ENCODE measurements around the gene ELF2. TPM values are rescaled to one million over a fixed set of nuclear protein-coding genes. Genes with fewer than 3 reads are reported as not detected.
A peak's percentile ranks its signal among the peaks of the same experiment; 100 is the strongest.
"Not testable (repeated sequence)": the region's sequence is repeated elsewhere in the genome, so short reads cannot be mapped to it uniquely, and the experiment has no call there.

The ELF2 gene
- total RNA-seq, 1 experiment from 2014 or later = 44.6 TPM

DNA sequence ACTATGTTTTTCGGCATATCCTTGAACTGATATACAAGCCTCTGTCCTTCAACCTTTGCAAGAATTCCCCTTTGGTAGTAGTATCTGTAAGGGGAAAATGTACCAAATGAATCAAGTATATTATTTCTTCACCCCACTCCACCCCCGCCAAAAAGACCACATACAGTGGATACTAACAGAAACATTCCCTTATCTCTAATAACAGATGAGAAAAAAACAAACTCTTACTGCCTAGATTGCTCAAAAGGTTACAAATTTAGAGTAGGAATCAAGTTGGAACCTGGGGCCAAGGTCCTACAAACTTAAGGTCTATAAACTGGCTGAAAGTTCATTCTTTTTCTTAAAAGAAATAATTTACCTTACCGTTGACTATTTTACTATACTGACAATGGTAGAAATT, 116.4 kb downstream of the ELF2 start (continued):
- TF ChIP-seq, protein P1, sequence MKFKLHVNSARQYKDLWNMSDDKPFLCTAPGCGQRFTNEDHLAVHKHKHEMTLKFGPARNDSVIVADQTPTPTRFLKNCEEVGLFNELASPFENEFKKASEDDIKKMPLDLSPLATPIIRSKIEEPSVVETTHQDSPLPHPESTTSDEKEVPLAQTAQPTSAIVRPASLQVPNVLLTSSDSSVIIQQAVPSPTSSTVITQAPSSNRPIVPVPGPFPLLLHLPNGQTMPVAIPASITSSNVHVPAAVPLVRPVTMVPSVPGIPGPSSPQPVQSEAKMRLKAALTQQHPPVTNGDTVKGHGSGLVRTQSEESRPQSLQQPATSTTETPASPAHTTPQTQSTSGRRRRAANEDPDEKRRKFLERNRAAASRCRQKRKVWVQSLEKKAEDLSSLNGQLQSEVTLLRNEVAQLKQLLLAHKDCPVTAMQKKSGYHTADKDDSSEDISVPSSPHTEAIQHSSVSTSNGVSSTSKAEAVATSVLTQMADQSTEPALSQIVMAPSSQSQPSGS (CRISPR knock-in tag; IDR thresholded peaks at IDR 0.05; ENCODE audit: borderline replicate concordance, low read depth) = no peak
- no peak for TF ChIP-seq USF2 (CRISPR knock-in tag; IDR thresholded peaks at IDR 0.05)
- no peak for TF ChIP-seq ETV6 (CRISPR knock-in tag; IDR thresholded peaks at IDR 0.05)
- no peak for TF ChIP-seq RELA (CRISPR knock-in tag; IDR thresholded peaks at IDR 0.05; ENCODE audit: borderline replicate concordance)
- no peak for TF ChIP-seq OVOL2 (CRISPR knock-in tag; IDR thresholded peaks at IDR 0.05; ENCODE audit: borderline replicate concordance)
- TF ChIP-seq KAT7 (CRISPR knock-in tag; IDR thresholded peaks at IDR 0.05; ENCODE audit: borderline replicate concordance) = no peak
- no peak for TF ChIP-seq JAZF1 (CRISPR knock-in tag; IDR thresholded peaks at IDR 0.05)

GRCh38 chr4:139059026-139059425, 118.0 kb downstream of the ELF2 start:
- H3K27me3 Mint-ChIP-seq (ENCODE audit: low read depth); H3K27ac Mint-ChIP-seq; H3K4me1 Mint-ChIP-seq; POLR2A ChIA-PET; H3K9me3 Mint-ChIP-seq; H3K4me3 Mint-ChIP-seq; DNase-seq (ENCODE audit: low spot score); ATAC-seq: not testable (repeated sequence)
- peaks cover 68% of the 10 kb centered on the region for H3K36me3 Mint-ChIP-seq
- CTCF ChIA-PET = interaction anchor here (0.7 to 1.1 kb wide), 2 partner anchors 62 to 237 kb away, joined by 3 to 4 read pairs; no protein-coding TSS in a partner anchor

DNA sequence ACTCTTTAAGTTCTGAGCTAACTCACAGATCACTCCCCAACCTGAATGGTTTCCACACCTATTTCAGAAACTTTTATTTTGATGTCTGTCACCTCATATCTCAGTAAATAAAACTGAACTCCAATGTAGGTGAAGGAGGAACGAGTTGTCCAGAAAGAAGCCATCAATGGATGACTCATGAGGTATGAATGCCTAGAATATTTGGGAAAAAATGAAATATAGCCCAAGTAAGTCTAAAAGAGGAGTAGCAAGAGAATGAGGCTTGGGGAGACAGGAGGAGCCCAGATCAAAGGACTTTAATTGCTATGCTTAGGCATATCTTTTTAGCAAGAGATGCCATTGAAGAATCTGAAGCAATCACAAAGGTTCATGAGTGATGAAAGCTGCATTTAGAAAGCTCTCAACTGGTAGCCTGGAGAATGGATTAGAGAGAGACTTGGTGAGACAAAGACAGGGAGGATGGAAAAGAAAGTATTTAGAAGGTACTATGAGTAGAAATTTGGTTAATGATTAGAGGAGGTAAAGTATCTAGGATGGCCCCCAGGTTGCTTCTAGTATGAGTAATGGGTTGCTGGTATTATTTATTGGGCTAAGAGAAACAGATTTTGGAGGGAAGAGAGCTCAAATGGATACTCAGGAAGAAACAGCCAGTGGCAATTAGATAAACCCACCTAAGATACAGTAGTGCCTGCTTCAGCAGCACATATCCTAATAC, 122.1 kb downstream of the ELF2 start:
- H3K36me3 Mint-ChIP-seq = peaks cover 43% of the 10 kb centered on the region
- DNase-seq (ENCODE audit: low spot score) (no peak), ATAC-seq (no peak)
- peak overlapping the region; percentile 6; the same call in 1 of the 2 replicates for H3K27ac Mint-ChIP-seq
- H3K27me3 Mint-ChIP-seq (ENCODE audit: low read depth) = no peaks in the 10 kb centered on the region
- ChIA-PET POLR2A (interaction anchor here (0.6 kb wide), 1 partner anchor 106 kb away, joined by 9 read pairs; no protein-coding TSS in a partner anchor), CTCF (interaction anchor here (0.8 kb wide), 1 partner anchor 24 kb away, joined by 9 read pairs; no protein-coding TSS in a partner anchor)
- H3K4me1 Mint-ChIP-seq = peaks cover 5% of the 10 kb centered on the region
- H3K9me3 Mint-ChIP-seq = no peaks in the 10 kb centered on the region
- TF ChIP-seq ZNF232 (CRISPR knock-in tag; IDR thresholded peaks at IDR 0.05) (no peak), ZBTB21 (CRISPR knock-in tag; IDR thresholded peaks at IDR 0.05; ENCODE audit: borderline replicate concordance) (no peak), RELA (CRISPR knock-in tag; IDR thresholded peaks at IDR 0.05; ENCODE audit: borderline replicate concordance) (no peak), ZNF121 (CRISPR knock-in tag; IDR thresholded peaks at IDR 0.05) (no peak), TP53 (CRISPR knock-in tag; IDR thresholded peaks at IDR 0.05) (no peak), NFE2L1 (CRISPR knock-in tag; IDR thresholded peaks at IDR 0.05) (no peak), TEAD4 (CRISPR knock-in tag; IDR thresholded peaks at IDR 0.05) (no peak), ZNF219 (CRISPR knock-in tag; IDR thresholded peaks at IDR 0.05; ENCODE audit: borderline replicate concordance) (no peak), OVOL2 (CRISPR knock-in tag; IDR thresholded peaks at IDR 0.05; ENCODE audit: borderline replicate concordance) (no peak)
- TF ChIP-seq, protein P2, sequence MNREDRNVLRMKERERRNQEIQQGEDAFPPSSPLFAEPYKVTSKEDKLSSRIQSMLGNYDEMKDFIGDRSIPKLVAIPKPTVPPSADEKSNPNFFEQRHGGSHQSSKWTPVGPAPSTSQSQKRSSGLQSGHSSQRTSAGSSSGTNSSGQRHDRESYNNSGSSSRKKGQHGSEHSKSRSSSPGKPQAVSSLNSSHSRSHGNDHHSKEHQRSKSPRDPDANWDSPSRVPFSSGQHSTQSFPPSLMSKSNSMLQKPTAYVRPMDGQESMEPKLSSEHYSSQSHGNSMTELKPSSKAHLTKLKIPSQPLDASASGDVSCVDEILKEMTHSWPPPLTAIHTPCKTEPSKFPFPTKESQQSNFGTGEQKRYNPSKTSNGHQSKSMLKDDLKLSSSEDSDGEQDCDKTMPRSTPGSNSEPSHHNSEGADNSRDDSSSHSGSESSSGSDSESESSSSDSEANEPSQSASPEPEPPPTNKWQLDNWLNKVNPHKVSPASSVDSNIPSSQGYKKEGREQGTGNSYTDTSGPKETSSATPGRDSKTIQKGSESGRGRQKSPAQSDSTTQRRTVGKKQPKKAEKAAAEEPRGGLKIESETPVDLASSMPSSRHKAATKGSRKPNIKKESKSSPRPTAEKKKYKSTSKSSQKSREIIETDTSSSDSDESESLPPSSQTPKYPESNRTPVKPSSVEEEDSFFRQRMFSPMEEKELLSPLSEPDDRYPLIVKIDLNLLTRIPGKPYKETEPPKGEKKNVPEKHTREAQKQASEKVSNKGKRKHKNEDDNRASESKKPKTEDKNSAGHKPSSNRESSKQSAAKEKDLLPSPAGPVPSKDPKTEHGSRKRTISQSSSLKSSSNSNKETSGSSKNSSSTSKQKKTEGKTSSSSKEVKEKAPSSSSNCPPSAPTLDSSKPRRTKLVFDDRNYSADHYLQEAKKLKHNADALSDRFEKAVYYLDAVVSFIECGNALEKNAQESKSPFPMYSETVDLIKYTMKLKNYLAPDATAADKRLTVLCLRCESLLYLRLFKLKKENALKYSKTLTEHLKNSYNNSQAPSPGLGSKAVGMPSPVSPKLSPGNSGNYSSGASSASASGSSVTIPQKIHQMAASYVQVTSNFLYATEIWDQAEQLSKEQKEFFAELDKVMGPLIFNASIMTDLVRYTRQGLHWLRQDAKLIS (CRISPR knock-in tag; IDR thresholded peaks at IDR 0.05; ENCODE audit: borderline replicate concordance) = no peak
- TF ChIP-seq, protein P1 (CRISPR knock-in tag; IDR thresholded peaks at IDR 0.05; ENCODE audit: borderline replicate concordance, low read depth) = no peak
- TF ChIP-seq, protein P3, sequence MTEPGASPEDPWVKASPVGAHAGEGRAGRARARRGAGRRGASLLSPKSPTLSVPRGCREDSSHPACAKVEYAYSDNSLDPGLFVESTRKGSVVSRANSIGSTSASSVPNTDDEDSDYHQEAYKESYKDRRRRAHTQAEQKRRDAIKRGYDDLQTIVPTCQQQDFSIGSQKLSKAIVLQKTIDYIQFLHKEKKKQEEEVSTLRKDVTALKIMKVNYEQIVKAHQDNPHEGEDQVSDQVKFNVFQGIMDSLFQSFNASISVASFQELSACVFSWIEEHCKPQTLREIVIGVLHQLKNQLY (CRISPR knock-in tag; IDR thresholded peaks at IDR 0.05) = no peak
- no peak overlapping the region for H3K4me3 Mint-ChIP-seq

Measured in WTC11 (cell line).